PC-3 (cell line): Measurements from ENCODE around the gene HCFC1.

ENCODE experiments used
- CTCF ChIP-seq: fragments of 300-600 bp; sonication (generic); conservative IDR thresholded peaks from 2 replicates; pipeline ENCODE4 v1.5.1; 2017; ENCODE audit warnings: antibody characterized with exemption, low read depth, mild to moderate bottlenecking, low read length
- EZH2 ChIP-seq: fragments of 300-600 bp; sonication (generic); IDR thresholded peaks from one replicate; pipeline ENCODE4 v1.6.1; 2017; ENCODE audit warnings: antibody characterized with exemption, mild to moderate bottlenecking, low read length; ENCODE audit not compliant: unreplicated experiment
- EZH2phosphoT487 ChIP-seq: fragments of 300-600 bp; sonication (generic); IDR thresholded peaks from 2 replicates; pipeline ENCODE4 v1.6.1; 2018; ENCODE audit warnings: mild to moderate bottlenecking, antibody characterized with exemption, low read length, borderline replicate concordance

GRCh38 chrX:153917869-153918268 is 53.7 kb downstream of the HCFC1 start:
- no peak for TF ChIP-seq CTCF
- TF ChIP-seq EZH2phosphoT487: no peak
- no peak for TF ChIP-seq EZH2
